Activated CD8-positive, alpha-beta memory T cell treated with anti-CD3 and anti-CD28 coated beads for 4 hours (primary cell): ENCODE measurements around the gene BIRC5.
"Not testable (repeated sequence)": the region's sequence is repeated elsewhere in the genome, so short reads cannot be mapped to it uniquely, and the experiment has no call there.

ENCODE experiments used
- DNase-seq, 2 donors: peaks; one replicate each; pipeline ENCODE4 v3.0.0-alpha.2; 2020; ENCODE audit warnings: low read depth in 2 of 2

The BIRC5 gene

DNA sequence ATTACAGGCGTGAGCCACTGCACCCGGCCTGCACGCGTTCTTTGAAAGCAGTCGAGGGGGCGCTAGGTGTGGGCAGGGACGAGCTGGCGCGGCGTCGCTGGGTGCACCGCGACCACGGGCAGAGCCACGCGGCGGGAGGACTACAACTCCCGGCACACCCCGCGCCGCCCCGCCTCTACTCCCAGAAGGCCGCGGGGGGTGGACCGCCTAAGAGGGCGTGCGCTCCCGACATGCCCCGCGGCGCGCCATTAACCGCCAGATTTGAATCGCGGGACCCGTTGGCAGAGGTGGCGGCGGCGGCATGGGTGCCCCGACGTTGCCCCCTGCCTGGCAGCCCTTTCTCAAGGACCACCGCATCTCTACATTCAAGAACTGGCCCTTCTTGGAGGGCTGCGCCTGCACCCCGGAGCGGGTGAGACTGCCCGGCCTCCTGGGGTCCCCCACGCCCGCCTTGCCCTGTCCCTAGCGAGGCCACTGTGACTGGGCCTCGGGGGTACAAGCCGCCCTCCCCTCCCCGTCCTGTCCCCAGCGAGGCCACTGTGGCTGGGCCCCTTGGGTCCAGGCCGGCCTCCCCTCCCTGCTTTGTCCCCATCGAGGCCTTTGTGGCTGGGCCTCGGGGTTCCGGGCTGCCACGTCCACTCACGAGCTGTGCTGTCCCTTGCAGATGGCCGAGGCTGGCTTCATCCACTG lies at the start of gene BIRC5:
Gene BIRC5 (plus strand): TSS at position 238 of the 690 bp plus-strand sequence. CDS start 64 bp downstream, at position 302.
- DNase-seq = peak; percentile 80 to 82

DNA sequence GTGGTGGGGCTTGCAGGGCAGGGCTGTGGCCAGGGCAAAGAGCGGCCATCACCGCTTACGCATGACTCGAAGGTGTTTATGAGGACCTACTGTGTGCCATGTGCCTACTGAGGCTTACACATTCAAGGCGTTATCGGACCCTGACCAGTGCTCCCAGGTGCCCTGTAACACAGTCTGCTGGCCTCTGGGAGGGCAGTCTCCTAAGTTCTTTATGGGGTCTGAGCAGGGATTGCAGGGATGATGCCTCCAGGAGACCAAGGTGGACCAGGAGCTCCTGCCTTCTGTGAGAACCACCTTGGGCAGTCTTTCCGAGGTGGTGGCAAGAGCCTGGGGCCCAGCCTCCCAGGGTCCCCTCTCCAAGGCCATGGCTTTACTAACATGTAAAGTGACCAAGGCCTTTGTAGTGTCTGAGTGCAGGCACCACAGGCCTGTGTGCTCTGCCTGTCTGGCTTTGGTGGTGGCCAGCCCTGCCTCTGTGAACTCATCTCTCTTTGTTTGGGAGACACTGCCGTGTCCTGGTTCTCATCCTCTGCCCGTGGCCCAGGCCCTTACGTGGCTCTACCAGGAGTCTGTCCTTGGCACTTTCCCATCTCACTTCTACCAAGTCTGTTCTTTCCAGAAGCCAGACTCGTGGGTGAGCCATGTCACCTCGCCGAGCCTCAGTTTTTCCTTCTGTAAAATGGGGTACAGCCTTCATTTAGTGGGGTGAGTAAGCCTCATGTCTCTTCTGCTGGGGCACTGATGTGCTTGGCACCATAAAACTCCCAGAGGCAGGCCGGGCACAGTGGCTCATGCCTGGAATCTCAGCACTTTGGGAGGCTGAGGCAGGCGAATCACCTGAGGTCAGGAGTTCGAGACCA lies 49.1 kb upstream of the BIRC5 start:
- DNase-seq = no peak

DNA sequence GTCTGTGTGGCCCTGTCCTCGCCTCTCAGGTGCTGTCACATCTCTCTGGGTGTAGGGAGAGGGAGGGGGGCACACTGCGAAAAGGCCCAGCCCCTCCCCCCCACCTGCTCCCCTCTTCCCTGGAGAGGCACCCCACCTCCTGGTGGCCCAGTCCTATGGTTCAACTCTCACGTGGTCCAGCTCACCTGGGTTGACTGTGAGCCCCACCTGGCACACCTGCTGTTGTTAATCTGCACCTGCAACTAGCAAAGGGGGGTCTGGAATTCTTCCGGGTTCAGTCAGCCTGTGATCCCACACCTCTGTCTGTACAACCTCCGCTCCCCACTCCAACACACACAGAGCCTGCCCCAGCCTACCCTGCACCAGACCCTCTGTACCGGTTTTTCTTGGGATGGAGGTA lies 47.6 kb upstream of the BIRC5 start:
- no peak for DNase-seq

DNA sequence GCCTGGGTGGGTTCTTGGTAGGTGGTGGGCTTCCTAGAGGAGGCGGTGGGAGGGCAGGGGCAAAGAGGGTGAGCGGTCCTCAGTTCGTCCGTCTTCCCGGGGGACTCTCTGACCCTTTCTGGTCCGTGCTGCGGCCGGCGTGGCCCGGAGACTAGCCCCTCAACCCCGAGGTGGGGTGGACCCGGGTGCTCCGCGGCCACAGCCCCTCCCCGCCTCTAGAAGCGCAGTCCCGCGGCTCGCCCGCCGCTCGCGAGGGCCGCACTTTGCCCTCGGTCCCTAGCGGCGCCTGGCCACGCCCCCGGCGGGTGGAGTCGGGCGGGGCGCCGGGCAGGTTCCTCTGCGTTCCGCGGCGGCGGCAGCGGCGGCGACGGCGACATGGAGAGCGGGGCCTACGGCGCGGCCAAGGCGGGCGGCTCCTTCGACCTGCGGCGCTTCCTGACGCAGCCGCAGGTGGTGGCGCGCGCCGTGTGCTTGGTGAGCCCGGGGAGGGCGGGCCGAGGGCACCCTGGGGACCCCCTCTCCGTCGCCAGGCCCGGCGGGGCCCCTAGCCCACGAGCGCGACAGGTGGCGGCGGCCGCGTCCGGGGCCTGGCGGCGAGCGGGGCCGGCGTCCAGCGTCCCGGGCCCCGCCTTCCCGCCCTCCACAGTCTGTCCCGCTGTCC lies 45.7 kb upstream of the BIRC5 start, which contains the start of gene SYNGR2:
Gene SYNGR2 (plus strand): TSS at position 340 of the 661 bp plus-strand sequence. CDS start 36 bp downstream, at position 376.
- peak; percentile 66 to 69 for DNase-seq

DNA sequence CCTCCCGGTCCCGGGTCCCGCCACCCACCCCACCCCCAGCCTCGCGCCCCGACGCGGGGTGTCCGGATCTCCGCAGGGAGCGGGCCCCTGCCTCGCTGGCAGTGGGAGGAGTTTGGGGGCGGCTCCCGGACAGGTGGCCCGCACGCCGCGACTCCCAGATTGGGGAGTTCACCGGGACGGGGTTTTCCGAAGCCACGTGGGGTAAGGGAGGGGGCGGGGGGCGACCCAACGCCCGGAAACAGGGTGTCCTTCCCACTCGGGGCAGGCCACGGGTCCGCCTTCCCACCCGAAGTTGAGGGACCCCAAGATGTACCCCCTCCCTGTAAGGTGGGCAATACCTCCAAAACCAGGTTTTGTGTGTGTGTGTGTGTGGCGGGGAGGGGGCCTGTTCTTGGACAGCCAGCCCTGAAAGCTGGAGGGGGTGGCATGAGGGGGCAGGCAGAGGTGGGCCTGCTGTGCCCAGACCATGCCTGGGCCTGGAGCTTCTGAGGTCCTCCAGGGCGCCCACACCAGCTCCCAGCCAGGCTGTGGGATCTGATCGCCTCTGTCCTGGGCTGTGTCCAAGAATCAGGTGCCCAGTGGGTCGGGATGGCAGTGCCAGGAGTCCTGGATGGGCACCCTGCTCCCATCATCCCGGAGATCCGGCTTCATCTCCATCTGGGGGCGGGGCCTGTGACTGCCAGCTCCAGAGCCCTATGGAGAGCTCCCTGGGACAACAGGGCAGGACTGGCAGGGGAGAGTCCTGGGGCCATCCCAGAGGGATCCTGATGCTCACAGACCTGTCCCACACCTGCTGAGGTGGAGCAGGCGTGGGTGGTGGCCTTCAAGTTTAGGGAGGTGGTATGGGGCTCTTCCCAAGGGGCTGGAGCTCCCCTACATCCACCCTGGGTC lies 44.9 kb upstream of the BIRC5 start:
- DNase-seq = peak; percentile 27 to 36

DNA sequence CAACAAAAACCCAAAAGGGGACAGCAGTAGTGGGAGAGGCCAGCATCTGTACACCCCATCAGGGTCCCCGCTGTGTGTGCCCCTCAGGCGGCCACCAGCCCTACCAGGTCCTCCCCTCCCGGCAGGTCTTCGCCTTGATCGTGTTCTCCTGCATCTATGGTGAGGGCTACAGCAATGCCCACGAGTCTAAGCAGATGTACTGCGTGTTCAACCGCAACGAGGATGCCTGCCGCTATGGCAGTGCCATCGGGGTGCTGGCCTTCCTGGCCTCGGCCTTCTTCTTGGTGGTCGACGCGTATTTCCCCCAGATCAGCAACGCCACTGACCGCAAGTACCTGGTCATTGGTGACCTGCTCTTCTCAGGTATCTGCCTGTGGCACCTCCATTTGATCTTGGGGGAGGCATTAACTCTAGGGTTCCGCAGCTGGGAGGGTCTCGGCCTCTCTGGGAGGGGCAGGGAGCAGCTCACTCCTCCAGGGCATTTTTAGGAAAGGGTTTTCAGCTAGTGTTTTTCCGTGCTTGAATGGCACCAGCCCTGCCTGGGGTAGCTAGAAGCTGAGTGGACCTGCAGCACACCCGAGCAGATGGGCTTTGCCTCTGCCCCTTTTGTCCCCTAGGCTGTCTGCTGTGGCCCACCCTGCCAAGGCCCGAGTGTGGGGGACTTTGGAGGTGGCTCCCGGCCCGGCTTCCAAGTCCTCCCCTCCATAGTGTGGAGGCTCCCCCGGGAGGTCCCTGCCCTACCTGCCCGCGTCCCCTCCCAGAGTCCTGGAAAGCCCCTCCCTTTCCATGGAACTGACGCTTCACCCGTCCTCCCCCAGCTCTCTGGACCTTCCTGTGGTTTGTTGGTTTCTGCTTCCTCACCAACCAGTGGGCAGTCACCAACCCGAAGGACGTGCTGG lies 43.1 kb upstream of the BIRC5 start:
- no peak for DNase-seq

DNA sequence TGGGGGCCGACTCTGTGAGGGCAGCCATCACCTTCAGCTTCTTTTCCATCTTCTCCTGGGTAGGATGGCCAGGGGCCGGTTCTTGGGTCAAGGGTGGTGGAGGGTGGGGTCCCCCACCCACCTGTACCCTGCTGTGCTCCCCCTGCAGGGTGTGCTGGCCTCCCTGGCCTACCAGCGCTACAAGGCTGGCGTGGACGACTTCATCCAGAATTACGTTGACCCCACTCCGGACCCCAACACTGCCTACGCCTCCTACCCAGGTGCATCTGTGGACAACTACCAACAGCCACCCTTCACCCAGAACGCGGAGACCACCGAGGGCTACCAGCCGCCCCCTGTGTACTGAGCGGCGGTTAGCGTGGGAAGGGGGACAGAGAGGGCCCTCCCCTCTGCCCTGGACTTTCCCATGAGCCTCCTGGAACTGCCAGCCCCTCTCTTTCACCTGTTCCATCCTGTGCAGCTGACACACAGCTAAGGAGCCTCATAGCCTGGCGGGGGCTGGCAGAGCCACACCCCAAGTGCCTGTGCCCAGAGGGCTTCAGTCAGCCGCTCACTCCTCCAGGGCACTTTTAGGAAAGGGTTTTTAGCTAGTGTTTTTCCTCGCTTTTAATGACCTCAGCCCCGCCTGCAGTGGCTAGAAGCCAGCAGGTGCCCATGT lies 42.3 kb upstream of the BIRC5 start:
- DNase-seq = not testable (repeated sequence)

DNA sequence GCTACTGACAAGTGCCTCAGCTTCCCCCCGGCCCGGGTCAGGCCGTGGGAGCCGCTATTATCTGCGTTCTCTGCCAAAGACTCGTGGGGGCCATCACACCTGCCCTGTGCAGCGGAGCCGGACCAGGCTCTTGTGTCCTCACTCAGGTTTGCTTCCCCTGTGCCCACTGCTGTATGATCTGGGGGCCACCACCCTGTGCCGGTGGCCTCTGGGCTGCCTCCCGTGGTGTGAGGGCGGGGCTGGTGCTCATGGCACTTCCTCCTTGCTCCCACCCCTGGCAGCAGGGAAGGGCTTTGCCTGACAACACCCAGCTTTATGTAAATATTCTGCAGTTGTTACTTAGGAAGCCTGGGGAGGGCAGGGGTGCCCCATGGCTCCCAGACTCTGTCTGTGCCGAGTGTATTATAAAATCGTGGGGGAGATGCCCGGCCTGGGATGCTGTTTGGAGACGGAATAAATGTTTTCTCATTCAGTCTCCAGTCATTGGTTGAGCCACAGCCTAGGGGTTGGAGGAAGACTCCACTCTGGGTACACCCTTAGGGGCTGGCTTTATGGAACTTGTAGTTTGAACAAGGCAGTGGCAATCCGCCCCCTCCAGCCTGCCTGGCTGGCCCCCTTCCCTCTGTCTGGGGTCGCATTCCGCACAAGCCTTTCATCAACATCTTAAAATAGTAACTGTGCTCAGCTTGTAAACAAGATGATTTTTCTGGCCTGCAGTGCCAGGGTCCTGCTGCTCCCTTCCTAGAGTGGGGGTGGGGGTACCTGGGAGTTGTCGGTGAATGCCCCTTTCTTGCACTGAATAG lies 41.6 kb upstream of the BIRC5 start:
- DNase-seq = no peak

DNA sequence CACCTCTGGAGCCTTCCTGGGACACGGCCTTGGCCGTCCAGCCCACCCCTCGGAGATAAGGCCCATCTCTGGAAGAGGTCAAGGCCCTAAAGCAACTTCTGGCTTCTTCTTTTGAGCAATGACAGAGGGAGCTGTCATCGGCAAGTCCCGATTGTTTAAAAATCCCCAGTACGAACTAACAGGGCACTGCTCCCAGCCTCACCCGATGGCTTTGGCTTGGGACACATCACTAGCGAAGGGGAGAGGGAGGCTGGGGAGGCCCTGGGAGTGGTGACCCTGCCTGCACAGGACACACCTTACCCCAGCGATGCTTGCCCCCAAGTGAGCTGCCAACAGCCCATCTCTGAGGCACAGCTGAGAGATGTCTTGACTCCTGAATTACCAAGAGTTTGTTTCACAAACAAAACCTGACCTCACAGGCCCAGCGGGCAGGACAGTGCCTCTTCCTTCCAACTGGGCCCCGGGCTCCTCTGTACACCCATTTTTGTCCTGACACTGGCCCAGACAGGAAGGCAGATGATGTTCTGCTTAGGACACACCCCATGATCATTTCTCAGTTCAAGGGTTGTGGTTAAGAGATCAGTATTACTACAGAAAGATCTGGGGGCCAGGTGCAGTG lies 40.8 kb upstream of the BIRC5 start:
- DNase-seq = no peak

DNA sequence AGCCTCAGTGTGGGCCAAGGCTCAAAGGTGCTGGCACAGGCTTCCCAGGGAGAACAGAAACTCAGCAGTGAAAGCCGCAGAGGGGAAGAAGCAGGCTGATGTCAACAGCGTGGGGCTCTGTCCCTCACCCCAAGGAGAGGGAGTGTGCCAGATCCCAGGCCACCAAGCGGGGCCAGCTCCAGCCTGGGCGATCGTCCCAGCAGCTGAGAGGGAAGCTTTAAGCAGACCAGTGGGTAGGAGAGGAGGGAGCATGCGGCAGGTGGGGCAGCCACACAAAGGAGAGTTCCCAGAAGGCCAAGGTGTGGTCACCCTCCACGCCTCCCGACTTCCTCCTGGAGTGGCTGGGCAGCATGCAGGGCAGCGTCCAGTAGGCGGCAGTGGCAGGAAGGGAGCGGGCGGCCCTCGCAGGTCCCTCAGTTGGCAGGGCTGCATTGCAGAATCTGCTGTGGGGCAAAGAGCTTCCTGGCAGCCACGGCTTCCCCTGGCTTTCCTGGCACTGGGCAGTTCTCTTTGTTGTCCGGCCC lies 39.6 kb upstream of the BIRC5 start:
- DNase-seq = no peak

DNA sequence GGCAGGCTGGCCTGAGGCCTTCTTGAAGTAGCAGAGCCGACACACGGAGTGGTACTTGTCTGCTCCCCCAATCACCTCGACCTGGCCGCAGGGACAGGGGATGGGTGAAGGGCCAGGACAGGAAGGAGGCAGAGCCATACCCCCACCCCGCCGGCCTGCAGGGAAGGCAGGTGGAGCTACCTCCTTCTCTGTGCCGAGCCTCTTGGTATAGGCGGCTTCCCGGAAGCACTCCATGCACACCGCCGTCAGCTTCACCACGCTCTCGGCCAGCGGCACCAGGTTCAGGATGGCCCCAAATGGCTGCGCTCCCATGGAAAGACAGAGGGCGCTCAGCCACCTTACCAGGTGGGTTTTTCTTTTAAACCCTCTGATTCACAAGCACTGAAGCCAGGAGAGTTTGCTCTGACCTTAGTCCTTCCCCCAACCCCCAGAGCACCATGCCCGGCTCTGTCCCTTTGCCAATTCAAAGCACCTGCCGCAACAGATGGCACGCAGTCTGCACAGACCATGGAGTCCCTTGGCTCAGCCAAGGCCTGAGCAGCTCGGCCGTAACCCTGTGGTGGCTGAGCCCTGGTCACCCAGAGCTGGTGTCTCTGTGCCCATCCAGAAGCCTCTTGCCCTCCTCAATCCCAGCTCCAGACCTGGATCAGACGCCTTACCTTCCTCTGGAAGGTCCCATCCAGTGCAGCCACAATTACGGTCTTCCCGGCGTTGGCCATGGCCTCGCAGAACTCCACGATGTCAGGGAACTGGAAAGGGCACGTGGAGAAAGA lies 39.0 kb upstream of the BIRC5 start:
- DNase-seq = no peak

DNA sequence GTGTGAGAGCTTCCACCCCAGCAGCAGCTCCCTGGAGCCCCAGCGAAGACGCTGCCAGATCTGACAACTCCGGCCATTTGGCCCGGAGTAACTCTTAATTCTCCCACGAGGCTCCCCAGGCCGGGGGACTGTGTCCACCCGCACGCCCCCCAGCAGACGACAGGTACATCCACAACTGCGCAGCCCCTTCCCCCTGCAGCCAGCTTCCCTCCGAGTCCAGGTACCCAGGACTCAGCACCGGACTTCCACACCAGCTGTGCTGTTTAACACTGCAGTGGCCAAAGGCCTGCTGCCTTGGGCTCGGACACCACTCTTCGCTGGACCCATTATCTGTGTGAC lies 38.4 kb upstream of the BIRC5 start:
- no peak for DNase-seq

DNA sequence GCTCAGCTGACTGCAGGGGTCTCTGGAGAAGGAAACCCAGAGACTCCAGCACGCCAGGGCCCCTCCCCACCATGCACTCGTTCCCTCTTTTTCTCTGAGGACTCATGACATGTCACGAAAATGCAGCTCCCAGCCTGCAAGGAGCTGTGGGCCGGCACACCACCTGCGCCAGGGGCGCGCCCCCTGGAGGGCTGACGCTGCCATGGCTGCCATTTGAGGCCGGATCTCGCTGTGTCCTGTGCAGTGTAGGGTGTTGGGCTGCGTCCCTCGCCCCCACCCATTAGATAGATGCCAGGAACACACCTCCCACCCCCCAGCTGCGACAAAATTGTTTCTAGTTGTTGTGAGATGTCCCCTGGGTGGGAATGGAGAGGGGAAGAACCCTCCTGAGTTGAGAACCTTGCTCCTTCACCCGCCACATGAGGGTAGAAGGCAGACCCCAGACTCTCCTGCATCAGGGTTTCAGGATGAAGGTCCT lies 37.5 kb upstream of the BIRC5 start:
- DNase-seq = peak; percentile 47 to 56

DNA sequence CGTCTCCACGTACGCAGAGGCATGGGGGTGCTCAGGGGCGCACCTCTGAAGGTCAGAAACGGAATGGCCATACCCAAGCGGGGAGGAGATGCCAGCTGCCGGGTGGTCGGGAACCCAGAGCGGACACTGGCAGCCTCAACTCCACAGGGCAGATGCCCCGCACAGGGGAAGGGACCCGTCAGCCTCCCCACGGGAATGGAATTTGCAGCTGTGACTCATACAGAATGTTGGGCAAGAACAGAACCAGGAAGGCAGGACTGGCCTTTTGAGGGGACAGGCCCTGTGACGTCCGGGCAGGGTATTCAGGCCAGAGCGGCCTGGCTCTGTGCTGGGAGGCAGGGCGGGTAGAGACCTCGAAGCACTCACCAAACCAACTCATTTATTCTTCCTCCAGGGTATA lies 34.7 kb upstream of the BIRC5 start:
- no peak for DNase-seq

DNA sequence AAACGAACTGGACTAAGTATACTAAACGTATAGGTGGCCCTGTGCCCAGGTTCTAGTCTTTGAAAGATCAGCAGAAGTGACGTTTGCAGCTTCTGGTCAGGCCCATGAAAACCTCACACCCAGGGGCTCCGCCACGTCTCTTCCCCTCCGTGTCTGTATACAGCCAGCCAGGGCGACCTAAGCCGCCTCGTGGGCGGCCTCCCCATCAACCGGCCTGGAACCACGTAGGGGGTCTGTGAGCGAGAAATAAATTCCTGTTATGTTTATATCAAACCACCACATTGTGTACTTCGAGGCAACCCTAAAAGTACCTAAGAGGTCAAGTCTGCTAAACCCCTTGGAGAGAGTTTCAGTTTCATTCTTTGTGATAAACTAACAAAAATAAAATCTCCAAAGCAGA lies 34.0 kb upstream of the BIRC5 start:
- DNase-seq = no peak

DNA sequence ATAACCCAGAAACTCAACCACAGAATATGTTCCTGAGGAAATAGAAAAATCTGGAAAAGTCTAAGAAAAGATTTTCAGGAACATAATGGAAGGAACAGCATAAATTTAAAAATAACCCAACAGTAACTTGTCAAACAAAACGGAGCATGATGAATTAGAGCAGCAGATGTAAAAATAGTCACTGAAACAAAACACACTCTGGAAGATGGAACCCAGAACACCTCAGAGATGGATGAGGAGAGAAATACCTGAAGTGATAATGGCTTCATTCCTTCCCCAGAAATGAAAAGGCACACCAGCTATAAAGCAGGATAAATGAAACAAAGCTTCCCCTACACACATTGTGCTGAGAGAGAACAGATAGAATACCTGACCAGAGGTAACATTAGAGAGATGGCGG lies 33.5 kb upstream of the BIRC5 start:
- no peak for DNase-seq

DNA sequence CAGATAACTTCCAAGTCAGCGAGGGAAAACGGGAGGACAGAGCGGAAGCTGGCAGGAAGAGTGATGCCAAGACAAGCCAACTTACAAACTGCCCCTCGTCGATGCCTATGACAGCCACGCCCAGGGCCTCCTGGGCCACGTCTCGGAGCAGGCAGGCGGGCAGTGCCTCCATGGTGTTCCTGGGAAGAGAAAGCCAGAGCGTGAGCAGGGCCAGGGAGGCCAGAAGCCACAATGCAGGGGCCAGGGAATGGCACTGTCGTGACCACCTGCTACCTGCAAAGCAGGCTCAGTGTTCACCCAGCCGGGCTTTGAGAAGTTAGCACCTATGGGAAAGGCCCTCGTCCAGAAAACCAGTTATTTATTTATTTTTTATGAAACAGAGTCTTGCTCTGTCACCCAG lies 31.5 kb upstream of the BIRC5 start:
- DNase-seq = no peak

DNA sequence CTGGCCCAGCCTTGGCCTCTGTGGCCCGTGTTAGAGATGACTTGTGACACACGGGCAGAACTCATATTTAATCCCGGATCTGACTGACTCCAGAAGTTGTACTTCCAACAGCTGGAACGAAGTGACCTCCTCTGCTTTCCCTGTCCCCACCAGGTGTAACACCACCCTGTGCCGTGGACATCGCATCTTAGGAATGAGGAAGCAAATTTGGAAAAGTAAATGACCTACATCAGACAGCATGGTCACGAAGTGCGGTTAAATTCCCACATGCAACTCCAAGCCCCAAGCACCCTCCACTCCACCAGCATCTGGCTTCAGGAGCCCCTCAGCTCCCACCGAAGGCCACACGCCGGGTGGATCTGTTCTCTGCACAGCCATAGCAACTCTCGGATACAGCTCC lies 30.1 kb upstream of the BIRC5 start:
- DNase-seq = no peak
